Stomach (tissue), 4 donors: ENCODE data around the gene NPY4R2.
"Not testable (repeated sequence)": the region's sequence is repeated elsewhere in the genome, so short reads cannot be mapped to it uniquely, and the experiment has no call there.

Experiments
- POLR2A ChIP-seq, 4 donors: fragments of 450-650 bp; IDR thresholded peaks; one replicate each; pipeline ENCODE4 v1.6.1; 2016; ENCODE audit warnings: antibody characterized with exemption in 4 of 4, control low read depth in 2 of 4, mild to moderate bottlenecking in 1 of 4, moderate library complexity in 1 of 4
- POLR2AphosphoS5 ChIP-seq, 3 donors: sonication (generic); formaldehyde crosslinking; IDR thresholded peaks; one replicate each; pipeline ENCODE4 v1.6.1; 2016; ENCODE audit warnings: antibody characterized with exemption in 3 of 3
- TF ChIP-seq, protein P1 (sequence below), 7 experiments: fragments of 450-650 bp in 4 of 7; fragments of 200-600 bp in 3 of 7; sonication (generic) in 3 of 7; IDR thresholded peaks; one replicate each; pipeline ENCODE4 v1.5.1; 2016 to 2019; ENCODE audit warnings: antibody characterized with exemption in 7 of 7, control low read depth in 2 of 7, mild to moderate bottlenecking in 1 of 7

- TF ChIP-seq, protein P1, sequence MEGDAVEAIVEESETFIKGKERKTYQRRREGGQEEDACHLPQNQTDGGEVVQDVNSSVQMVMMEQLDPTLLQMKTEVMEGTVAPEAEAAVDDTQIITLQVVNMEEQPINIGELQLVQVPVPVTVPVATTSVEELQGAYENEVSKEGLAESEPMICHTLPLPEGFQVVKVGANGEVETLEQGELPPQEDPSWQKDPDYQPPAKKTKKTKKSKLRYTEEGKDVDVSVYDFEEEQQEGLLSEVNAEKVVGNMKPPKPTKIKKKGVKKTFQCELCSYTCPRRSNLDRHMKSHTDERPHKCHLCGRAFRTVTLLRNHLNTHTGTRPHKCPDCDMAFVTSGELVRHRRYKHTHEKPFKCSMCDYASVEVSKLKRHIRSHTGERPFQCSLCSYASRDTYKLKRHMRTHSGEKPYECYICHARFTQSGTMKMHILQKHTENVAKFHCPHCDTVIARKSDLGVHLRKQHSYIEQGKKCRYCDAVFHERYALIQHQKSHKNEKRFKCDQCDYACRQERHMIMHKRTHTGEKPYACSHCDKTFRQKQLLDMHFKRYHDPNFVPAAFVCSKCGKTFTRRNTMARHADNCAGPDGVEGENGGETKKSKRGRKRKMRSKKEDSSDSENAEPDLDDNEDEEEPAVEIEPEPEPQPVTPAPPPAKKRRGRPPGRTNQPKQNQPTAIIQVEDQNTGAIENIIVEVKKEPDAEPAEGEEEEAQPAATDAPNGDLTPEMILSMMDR (IDR thresholded peaks at IDR 0.05) = not testable (repeated sequence)
- TF ChIP-seq POLR2AphosphoS5, POLR2A (IDR thresholded peaks at IDR 0.05): not testable (repeated sequence)
Observed at GRCh38 chr10:47964280-47965063, 46.0 kb downstream of the NPY4R2 start.
